Measurements from ENCODE around the gene FOXC1.

The FOXC1 gene

GRCh38 chr6:1612974-1613306 is 3.2 kb downstream of the FOXC1 start:
- DNase-seq = no peak

- no peak for DNase-seq
These were observed 3.6 kb downstream of the FOXC1 start for GRCh38 chr6:1613346-1613687.

DNA sequence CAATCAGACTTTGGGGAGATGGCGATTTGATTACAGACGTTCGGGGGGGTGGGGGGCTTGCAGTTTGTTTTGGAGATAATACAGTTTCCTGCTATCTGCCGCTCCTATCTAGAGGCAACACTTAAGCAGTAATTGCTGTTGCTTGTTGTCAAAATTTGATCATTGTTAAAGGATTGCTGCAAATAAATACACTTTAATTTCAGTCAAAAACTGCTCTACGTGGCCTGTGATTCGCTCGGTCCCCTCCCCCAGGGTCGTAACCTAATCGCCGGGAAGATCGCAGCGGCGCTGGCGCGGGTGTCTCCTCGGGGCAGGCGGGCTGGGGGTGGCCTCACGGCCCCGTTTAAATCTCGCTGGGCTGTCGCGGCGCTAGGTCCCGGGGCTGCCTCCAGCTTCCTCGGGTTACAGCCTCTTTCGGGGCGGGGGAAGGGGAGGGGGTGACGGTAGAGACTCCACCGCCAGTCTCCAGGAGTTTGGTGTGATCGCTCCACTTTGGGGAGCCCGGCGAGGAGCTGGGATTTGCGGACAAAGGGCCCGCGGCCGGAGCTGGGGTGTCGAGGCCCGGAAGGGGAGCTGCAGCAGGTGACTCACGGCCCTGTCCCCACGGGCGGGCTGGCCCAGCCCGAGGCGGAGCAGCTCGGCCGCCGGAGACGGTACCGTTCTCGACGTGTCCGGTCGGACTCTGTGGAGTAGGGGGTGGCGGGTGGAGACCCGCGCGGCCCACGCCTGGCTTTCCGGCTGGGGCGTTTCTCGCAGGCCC is 4.2 kb downstream of the FOXC1 start:
- DNase-seq = no peak

GRCh38 chr6:1614448-1615150 is 4.9 kb downstream of the FOXC1 start:
- DNase-seq = no peak

GRCh38 chr6:1615151-1615852 is 5.6 kb downstream of the FOXC1 start:
- no peak for DNase-seq

DNA sequence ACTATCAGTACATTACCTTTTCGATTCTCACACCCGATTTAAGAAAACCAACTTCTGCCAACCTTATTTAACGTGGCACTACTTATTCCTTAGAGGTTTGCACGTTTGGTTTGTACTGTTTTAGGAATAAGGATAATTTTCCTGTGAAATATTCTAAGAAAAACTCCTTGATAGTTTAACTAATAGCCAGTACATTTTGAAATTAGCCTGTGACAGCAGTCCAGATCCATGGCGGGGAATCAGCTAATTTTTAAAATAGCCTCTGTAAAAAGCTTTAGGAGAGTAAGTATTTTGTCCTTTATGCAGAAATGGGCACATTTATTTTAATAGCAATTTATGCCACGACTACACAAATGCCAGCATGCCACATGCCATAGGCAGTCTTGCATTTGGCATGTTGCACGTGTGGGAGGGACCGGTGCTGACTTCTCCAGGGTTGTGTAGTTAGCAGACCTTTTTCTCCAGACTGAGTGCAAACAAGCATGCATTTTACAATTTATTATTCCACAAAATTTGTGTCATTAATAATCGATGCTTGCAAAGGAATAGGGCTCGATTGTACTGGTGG is 6.2 kb downstream of the FOXC1 start:
- no peak for DNase-seq

DNA sequence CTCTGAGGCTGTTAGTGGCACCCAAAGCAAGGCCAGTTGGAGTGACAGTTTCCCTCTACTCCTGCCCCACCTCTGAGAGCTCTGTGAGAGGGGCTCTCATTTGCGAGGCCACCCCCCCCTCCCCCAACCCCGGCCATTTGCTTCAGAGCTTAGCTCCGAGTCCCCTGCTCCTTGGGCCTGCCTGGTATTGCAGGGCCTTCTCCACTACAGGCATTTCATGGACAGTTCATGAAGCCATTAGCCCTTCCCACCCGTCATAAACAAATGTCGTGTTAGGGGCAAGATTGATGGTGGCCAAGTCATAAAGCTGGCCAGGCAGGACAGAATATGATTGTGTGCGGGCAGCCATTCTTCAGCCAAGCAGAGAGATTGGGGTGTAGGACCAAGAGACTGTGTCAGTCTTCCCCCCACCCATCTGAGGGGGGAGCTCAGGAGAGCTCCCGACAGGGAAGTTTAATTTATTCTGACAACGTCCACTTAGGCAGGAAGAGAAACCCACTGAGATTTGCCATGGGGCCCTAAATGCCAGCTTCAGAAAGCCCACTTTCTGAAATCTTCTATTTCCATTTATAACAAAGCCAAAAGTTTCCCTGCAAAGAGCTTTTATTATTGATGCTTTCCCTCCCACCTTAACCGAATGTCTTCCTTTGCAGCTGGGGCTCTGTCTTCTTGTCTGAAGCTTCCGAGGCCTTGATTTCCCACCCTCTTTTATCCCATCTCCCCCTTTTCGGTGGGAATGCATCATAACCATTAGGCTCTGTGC is 7.2 kb downstream of the FOXC1 start:
- DNase-seq = no peak

DNA sequence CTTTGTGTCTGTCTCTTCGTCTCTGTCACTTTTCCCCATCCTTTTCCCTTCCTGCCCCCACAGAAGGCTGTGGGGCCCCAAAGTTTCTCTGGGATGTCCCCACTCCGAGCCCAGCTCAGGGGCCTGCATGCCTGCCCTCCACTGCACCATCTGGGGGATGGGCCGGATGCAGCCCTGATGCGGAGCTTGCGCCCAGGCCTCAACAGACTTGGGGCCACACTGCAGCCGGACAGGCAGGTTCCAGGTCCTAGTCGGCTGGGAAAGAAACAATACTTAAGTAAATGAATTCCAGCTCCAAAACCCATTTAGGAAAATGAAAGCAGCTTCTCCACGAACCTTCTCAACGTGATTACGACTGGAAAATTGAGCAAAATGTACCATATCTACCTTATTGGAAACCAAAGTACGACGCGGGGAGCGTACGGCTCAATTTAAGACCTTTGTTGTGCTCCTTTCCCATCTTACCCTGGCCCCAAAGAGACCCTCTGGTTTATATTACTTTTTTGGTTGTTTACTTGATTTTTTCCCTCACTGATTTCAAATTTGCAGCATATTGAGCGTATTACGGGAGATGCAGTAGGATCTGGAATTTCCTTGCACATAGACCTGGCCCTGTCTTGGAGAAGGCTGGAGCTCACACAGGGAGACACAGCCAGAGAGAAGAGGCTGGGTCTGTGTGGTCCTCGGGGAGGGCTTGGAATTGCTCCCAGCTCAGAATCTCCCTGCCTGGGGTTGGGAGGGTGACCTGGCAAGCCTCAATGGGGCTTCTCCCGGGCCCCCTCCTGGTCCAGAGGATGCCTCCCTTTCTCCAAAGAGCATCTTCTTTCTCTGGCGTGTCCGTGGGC is 8.0 kb downstream of the FOXC1 start:
- DNase-seq = no peak

DNA sequence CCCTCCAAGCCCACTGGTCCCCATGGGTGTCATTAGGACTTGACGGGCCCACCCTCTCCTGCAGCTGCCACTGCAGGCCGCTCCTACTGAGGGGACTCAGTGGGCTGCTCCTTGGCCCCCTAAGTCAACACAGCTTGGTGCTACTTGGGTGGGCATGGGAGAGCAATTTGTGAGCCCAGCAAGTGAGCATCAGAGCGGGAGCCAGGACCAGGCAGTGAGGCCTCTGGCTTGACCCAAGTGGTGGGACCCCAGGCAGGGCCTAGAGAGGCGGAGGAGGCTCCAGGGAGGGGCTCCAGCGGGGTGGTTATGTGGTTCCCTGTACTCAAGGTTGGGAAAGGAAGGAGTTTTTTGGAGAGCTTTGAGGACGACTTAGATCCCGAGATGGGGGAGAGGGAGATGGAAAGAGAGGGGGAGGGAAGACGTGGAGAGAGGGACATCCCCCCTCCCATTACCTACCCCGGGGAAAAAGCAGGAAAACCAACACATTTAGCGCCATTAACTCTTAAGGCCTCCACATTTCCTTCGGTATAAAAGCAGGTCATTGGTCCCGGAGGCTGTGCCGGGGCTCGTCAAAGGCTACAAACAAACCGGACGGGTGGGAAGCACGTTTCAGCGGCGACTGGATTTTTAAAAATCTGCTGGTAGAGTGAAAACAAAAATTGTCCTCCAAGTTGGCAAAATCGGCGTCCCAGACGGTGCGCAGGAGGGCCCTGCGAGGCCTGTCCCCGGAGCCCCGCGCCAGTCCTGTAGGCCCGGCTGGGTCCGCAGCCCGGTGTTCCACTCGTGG is 8.8 kb downstream of the FOXC1 start:
- DNase-seq = no peak

- DNase-seq = no peak
These were observed 9.5 kb downstream of the FOXC1 start for GRCh38 chr6:1619098-1619672.

- no peak for DNase-seq
These were observed 10.2 kb downstream of the FOXC1 start for GRCh38 chr6:1619673-1620503.

DNA sequence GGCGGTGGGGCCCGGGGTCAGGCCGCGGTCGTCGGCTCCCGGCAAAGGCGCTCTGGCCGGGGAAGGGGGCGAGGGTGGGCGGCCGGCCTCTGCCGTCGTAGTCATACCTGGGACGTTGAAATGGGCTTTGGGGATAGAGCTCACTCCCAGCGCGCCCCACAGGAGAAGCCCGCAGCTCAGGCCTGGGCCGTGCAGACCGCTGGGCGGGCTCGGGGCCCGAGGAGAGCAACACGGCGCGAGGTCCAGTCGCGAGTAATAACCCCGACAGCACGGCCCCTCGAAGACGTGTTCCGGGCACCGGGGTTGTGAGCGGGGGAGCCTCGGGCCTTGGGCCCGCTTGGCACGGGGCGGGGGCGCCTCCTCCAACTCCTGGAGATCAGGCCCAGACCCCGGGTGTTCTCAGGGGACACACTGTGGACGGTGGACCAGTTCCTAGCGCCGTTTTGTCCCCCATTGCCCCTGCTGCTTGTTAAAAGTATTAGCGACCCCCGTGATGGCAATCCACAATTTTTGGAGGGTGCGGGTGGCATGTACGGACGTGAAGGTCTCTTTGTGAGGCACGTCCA is 10.9 kb downstream of the FOXC1 start:
- DNase-seq = no peak

- no peak for DNase-seq
These were observed 11.5 kb downstream of the FOXC1 start for GRCh38 chr6:1621070-1621701.

DNA sequence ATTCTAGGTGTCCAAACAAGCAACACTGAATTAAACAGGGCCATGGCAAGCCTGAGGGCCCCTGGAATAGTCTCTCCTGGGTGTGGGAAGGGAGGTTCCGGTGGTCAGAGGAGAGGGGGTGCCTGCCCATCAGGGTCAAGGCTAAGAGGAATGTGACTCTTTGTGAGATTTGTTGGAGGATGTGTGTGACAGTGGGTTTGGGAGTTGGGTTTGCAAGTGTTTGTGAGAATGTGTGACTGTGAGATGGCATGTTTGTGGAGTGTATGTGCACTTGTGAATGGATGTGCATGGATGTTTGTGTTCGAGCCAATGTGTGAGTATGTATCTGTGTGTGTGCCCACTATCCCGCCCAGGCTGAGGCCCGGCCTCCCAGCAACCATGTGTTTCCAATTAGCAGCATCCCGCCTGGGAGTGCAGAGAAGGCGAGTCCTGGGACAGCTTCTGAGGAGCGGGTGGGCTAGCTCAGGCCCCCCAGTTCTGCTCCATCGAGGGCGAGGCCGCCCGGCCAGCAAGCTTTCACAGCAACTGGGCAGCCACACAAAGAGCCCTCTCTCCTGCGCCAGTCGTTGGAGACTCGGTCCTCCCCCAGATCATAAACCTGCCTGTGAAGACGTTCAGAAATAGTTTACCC is 12.6 kb downstream of the FOXC1 start:
- DNase-seq = no peak

DNA sequence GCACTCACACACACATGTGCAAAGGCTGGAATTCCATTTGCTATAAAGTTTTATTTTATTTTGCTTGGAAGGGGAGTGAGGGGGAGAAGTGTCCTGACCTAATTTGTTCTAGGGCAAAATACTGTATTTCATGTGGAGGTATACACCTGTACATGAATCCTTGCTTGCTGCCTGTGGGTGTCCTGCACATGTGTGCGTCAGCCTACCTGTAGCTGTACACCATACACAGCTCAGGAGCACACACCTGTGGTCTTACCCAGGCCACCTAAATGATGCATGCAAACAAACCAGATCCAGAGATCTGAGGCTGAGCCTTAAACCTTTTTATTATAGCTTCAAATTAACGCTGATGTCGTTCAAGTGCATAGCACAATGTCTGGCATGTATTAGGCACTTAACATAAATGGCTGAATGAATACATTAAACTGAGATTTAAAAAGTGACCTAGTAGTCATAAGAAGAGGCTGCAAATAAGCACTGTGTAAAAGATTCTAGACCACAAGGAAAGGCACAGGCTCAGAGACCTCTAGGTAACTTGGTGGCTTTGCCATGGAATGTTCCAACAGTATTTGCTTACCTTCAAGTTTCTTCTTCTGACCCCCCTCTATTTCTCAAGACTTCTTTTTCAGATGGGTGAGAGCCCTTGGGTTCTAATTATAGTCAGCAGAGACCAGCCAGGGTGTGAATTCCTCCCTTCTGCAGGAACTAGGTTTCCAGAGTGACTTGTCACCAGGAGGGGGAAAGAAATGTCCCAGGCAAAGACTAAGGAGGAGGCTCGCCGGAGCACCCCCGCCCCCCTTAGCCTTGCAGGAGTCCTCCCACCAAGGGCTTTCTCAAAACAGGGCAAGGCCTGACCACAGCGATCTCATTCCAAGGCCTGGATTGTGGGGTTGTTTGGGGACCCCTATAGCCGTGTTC is 13.4 kb downstream of the FOXC1 start:
- DNase-seq = no peak

DNA sequence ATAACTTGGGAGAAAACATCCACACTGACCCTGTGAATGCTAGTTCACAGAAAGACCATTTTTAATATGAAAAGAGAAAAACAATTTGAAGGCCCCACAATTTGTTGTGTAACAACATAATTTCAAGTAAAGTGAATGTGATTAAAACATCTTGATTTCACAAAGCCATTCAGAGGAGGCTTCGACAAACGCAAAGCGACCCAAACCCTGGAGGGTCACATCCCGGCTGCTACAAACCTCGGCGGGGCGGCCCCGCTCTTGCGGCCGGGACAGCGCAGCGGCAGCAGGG is 14.0 kb downstream of the FOXC1 start:
- DNase-seq = no peak

- DNase-seq = peak; percentile 32
These were observed 14.5 kb downstream of the FOXC1 start for GRCh38 chr6:1624058-1624850.
